ENCODE measurements around the gene CMA1.
"Not testable (repeated sequence)": the region's sequence is repeated elsewhere in the genome, so short reads cannot be mapped to it uniquely, and the experiment has no call there.

Gene CMA1, protein sequence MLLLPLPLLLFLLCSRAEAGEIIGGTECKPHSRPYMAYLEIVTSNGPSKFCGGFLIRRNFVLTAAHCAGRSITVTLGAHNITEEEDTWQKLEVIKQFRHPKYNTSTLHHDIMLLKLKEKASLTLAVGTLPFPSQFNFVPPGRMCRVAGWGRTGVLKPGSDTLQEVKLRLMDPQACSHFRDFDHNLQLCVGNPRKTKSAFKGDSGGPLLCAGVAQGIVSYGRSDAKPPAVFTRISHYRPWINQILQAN

GRCh38 chr14:24508155-24508840 is at the start of gene CMA1:
Gene CMA1 (minus strand): TSS chr14:24508265. CDS start chr14:24508235, 30 bp downstream.
- TF ChIP-seq CTCF (IDR thresholded peaks at IDR 0.05; ENCODE audit: borderline replicate concordance, extremely low read depth, low read length, poor library complexity, severe bottlenecking) (no peak), EZH2 (IDR thresholded peaks at IDR 0.05; ENCODE audit: borderline replicate concordance, low read depth, low read length, severe bottlenecking) (no peak)

DNA sequence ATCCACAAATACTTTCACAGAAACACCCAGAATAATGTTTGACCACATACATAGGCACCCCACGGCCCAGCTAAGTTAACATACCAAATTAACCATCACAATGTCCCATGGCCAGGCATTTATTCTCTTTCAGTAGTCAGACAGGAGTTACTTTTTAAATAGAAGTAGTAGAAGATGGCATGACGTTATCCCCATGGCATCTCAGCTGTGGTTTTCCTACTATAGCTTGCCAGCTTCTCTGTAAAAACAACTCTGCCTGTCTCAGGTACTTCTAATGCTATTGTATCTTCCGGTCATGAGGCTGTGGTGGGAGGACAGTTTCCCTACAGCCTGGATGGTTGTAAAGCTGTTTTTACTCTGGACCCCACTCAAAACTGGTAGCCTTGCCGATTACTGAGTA is 48.7 kb upstream of the CMA1 start:
- H4K20me1 ChIP-seq (ENCODE audit: insufficient read depth, low read length): no peaks in the 10 kb centered on the region
- no peaks in the 10 kb centered on the region for H3K9me3 ChIP-seq (ENCODE audit: insufficient read depth, low read length, severe bottlenecking)
- no peaks in the 10 kb centered on the region for H3K27me3 ChIP-seq (ENCODE audit: insufficient read depth, low read length, poor library complexity)
- no peak overlapping the region for H2AFZ ChIP-seq (ENCODE audit: low read depth, low read length)
- no peak for DNase-seq
- H3K9ac ChIP-seq (ENCODE audit: low read depth, low read length): no peak overlapping the region
- no peak overlapping the region for H3K27ac ChIP-seq (ENCODE audit: low read length)
- no peaks in the 10 kb centered on the region for H3K79me2 ChIP-seq (ENCODE audit: insufficient read depth, low read length)
- TF ChIP-seq EZH2 (IDR thresholded peaks at IDR 0.05; ENCODE audit: borderline replicate concordance, low read depth, low read length, severe bottlenecking) (no peak), CTCF (IDR thresholded peaks at IDR 0.05; ENCODE audit: borderline replicate concordance, extremely low read depth, low read length, poor library complexity, severe bottlenecking) (no peak)
- no peaks in the 10 kb centered on the region for H3K4me1 ChIP-seq (ENCODE audit: insufficient read depth, low read length)
- ATAC-seq (ENCODE audit: insufficient read depth, low read depth): no peak
- H3K4me2 ChIP-seq (ENCODE audit: insufficient read depth, low read length): no peak overlapping the region
- H3K4me3 ChIP-seq (ENCODE audit: low read depth in 1 of 2, low read length in 2 of 2): no peak overlapping the region
- H3K36me3 ChIP-seq (ENCODE audit: insufficient read depth, low read length): no peaks in the 10 kb centered on the region

More at GRCh38 chr14:24508155-24508840, at the start of gene CMA1:
- H3K79me2 ChIP-seq (ENCODE audit: insufficient read depth, low read length): no peaks in the 10 kb centered on the region
- no peaks in the 10 kb centered on the region for H3K9me3 ChIP-seq (ENCODE audit: insufficient read depth, low read length, severe bottlenecking)
- ATAC-seq (ENCODE audit: insufficient read depth, low read depth) (no peak), DNase-seq (no peak)
- no peaks in the 10 kb centered on the region for H3K27me3 ChIP-seq (ENCODE audit: insufficient read depth, low read length, poor library complexity)
- H3K4me1 ChIP-seq (ENCODE audit: insufficient read depth, low read length): no peaks in the 10 kb centered on the region
- no peak within 1 kb of the TSS for H3K27ac ChIP-seq (ENCODE audit: low read length)
- no peak within 1 kb of the TSS for H3K4me3 ChIP-seq (ENCODE audit: low read depth in 1 of 2, low read length in 2 of 2)
- no peak within 1 kb of the TSS for H2AFZ ChIP-seq (ENCODE audit: low read depth, low read length)
- no peak within 1 kb of the TSS for H3K9ac ChIP-seq (ENCODE audit: low read depth, low read length)
- H3K4me2 ChIP-seq (ENCODE audit: insufficient read depth, low read length): no peak within 1 kb of the TSS
- no peaks in the 10 kb centered on the region for H4K20me1 ChIP-seq (ENCODE audit: insufficient read depth, low read length)
- no peaks in the 10 kb centered on the region for H3K36me3 ChIP-seq (ENCODE audit: insufficient read depth, low read length)

DNA sequence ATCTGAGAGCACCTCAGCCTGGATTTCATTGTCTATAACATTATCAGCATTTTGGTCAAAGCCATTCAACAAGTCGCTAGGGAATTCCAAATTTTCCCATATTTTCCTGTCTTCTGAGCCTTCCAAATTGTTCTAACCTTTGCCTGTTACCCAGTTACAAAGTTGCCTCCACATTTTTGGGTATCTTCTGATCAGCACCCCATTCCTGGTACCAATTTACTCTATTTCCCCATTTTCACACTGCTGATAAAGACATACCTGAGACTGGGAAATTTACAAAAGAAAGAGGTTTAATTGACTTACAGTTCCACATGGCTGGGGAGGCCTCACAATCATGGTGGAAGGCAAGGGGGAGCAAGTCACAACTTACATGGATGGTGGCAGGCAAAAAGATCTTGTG is 41.0 kb upstream of the CMA1 start:
- not testable (repeated sequence) for H3K36me3 ChIP-seq (ENCODE audit: insufficient read depth, low read length); H3K9me3 ChIP-seq (ENCODE audit: insufficient read depth, low read length, severe bottlenecking); DNase-seq; H3K4me1 ChIP-seq (ENCODE audit: insufficient read depth, low read length); H3K9ac ChIP-seq (ENCODE audit: low read depth, low read length); H3K79me2 ChIP-seq (ENCODE audit: insufficient read depth, low read length); H3K27me3 ChIP-seq (ENCODE audit: insufficient read depth, low read length, poor library complexity); H2AFZ ChIP-seq (ENCODE audit: low read depth, low read length); H3K27ac ChIP-seq (ENCODE audit: low read length); H4K20me1 ChIP-seq (ENCODE audit: insufficient read depth, low read length); H3K4me2 ChIP-seq (ENCODE audit: insufficient read depth, low read length); ATAC-seq (ENCODE audit: insufficient read depth, low read depth); H3K4me3 ChIP-seq (ENCODE audit: low read depth in 1 of 2, low read length in 2 of 2)

- Histone ChIP-seq H3K9ac (ENCODE audit: low read depth, low read length) (no peak overlapping the region), H3K79me2 (ENCODE audit: insufficient read depth, low read length) (no peaks in the 10 kb centered on the region), H3K4me3 (ENCODE audit: low read depth in 1 of 2, low read length in 2 of 2) (no peak overlapping the region), H3K9me3 (ENCODE audit: insufficient read depth, low read length, severe bottlenecking) (no peaks in the 10 kb centered on the region), H3K4me2 (ENCODE audit: insufficient read depth, low read length) (no peak overlapping the region), H2AFZ (ENCODE audit: low read depth, low read length) (no peak overlapping the region), H3K4me1 (ENCODE audit: insufficient read depth, low read length) (no peaks in the 10 kb centered on the region), H3K27me3 (ENCODE audit: insufficient read depth, low read length, poor library complexity) (no peaks in the 10 kb centered on the region), H3K27ac (ENCODE audit: low read length) (no peak overlapping the region), H4K20me1 (ENCODE audit: insufficient read depth, low read length) (no peaks in the 10 kb centered on the region), H3K36me3 (ENCODE audit: insufficient read depth, low read length) (no peaks in the 10 kb centered on the region)
- DNase-seq (no peak), ATAC-seq (ENCODE audit: insufficient read depth, low read depth) (no peak)
- TF ChIP-seq EZH2 (IDR thresholded peaks at IDR 0.05; ENCODE audit: borderline replicate concordance, low read depth, low read length, severe bottlenecking) (no peak), CTCF (IDR thresholded peaks at IDR 0.05; ENCODE audit: borderline replicate concordance, extremely low read depth, low read length, poor library complexity, severe bottlenecking) (no peak)
These were observed 34.4 kb upstream of the CMA1 start for GRCh38 chr14:24542346-24542936.

All from DND-41 (cell line).